DND-41 (cell line): ENCODE measurements around the gene SLC2A4RG.

Source experiments
- ATAC-seq: fragments of 200-7000 bp; cut with Tn5 transposase; 3 replicates; pipeline ENCODE4 v1.9.1; 2021; ENCODE audit warnings: low read depth; ENCODE audit not compliant: insufficient read depth
- DNase-seq: peaks from one replicate; pipeline ENCODE4 v3.0.0-alpha.2; 2020
- H2AFZ ChIP-seq: 2 replicates; pipeline ENCODE4 v1.6.0; 2012; ENCODE audit warnings: low read depth, low read length
- H3K27ac ChIP-seq: 2 replicates; pipeline ENCODE4 v1.5.1; 2012; ENCODE audit warnings: low read length, inconsistent platforms
- H3K27me3 ChIP-seq: fragments of 200-600 bp; sonication (generic); 2 replicates; pipeline ENCODE4 v1.6.0; 2012; ENCODE audit warnings: low read length, mild to moderate bottlenecking, inconsistent platforms; ENCODE audit not compliant: insufficient read depth, poor library complexity
- H3K36me3 ChIP-seq: 2 replicates; pipeline ENCODE4 v1.5.1; 2012; ENCODE audit warnings: low read length, inconsistent platforms; ENCODE audit not compliant: insufficient read depth
- H3K4me1 ChIP-seq: 2 replicates; pipeline ENCODE4 v1.5.1; 2012; ENCODE audit warnings: mild to moderate bottlenecking, low read length; ENCODE audit not compliant: insufficient read depth
- H3K4me2 ChIP-seq: 2 replicates; pipeline ENCODE4 v1.6.0; 2012; ENCODE audit warnings: mild to moderate bottlenecking, moderate library complexity, low read length, inconsistent platforms; ENCODE audit not compliant: insufficient read depth
- H3K4me3 ChIP-seq, 2 experiments: fragments of 200-600 bp in 1 of 2; shearing (Covaris generic) in 1 of 2; 2 replicates each; pipeline ENCODE4 v1.5.1; 2012 to 2016; ENCODE audit warnings: inconsistent platforms in 2 of 2, low read length in 2 of 2, mild to moderate bottlenecking in 2 of 2, low read depth in 1 of 2, moderate library complexity in 1 of 2
- H3K79me2 ChIP-seq: 2 replicates; pipeline ENCODE4 v1.6.0; 2012; ENCODE audit warnings: low read length, inconsistent platforms; ENCODE audit not compliant: insufficient read depth
- H3K9ac ChIP-seq: 2 replicates; pipeline ENCODE4 v1.6.0; 2012; ENCODE audit warnings: low read depth, mild to moderate bottlenecking, inconsistent platforms, low read length, moderate library complexity
- H3K9me3 ChIP-seq: 2 replicates; pipeline ENCODE4 v1.5.1; 2012; ENCODE audit warnings: low read length, moderate library complexity, mild to moderate bottlenecking, inconsistent platforms; ENCODE audit not compliant: insufficient read depth, severe bottlenecking
- H4K20me1 ChIP-seq: 2 replicates; pipeline ENCODE4 v1.6.0; 2012; ENCODE audit warnings: low read length; ENCODE audit not compliant: insufficient read depth
- CTCF ChIP-seq: IDR thresholded peaks from 2 replicates; pipeline ENCODE4 v1.5.1; 2012; ENCODE audit warnings: borderline replicate concordance, low read length, moderate library complexity, mild to moderate bottlenecking; ENCODE audit not compliant: poor library complexity, severe bottlenecking; ENCODE audit errors: extremely low read depth
- EZH2 ChIP-seq: IDR thresholded peaks from 3 replicates; pipeline ENCODE4 v1.6.1; 2012; ENCODE audit warnings: borderline replicate concordance, low read depth, mild to moderate bottlenecking, moderate library complexity, low read length, inconsistent platforms; ENCODE audit not compliant: severe bottlenecking

The SLC2A4RG gene

GRCh38 chr20:63708301-63709148 lies 31.1 kb upstream of the SLC2A4RG start:
- no peaks in the 10 kb centered on the region for H3K9me3 ChIP-seq
- ATAC-seq (no peak; the same call in 2 of the 3 replicates), DNase-seq (no peak)
- no peaks in the 10 kb centered on the region for H3K27me3 ChIP-seq
- TF ChIP-seq EZH2 (no peak), CTCF (no peak)
- H2AFZ ChIP-seq = peak overlapping the region; percentile 63; the same call in 1 of the 2 replicates
- peak overlapping the region; percentile 81 for H3K9ac ChIP-seq
- H3K27ac ChIP-seq = peak overlapping the region; percentile 59
- peaks cover 51% of the 10 kb centered on the region for H4K20me1 ChIP-seq
- peaks cover 88% of the 10 kb centered on the region for H3K79me2 ChIP-seq
- peaks cover 86% of the 10 kb centered on the region for H3K36me3 ChIP-seq
- peak overlapping the region; percentile 97 for H3K4me2 ChIP-seq
- peak overlapping the region; percentile 59 to 84; a peak in 3 of 4 replicates for H3K4me3 ChIP-seq
- H3K4me1 ChIP-seq = peaks cover 48% of the 10 kb centered on the region

GRCh38 chr20:63709149-63709527 lies 30.4 kb upstream of the SLC2A4RG start:
- peak overlapping the region; percentile 81 for H3K9ac ChIP-seq

GRCh38 chr20:63711085-63711645 lies 28.4 kb upstream of the SLC2A4RG start:
- Histone ChIP-seq H3K4me3 (0 out of 4 replicates have a peak overlapping the region, but pooled peaks of 1 of the 2 experiments have one; percentile 1), H3K36me3 (peaks cover 85% of the 10 kb centered on the region), H3K9ac (no peak overlapping the region), H3K9me3 (peaks cover 6% of the 10 kb centered on the region), H3K4me1 (peaks cover 38% of the 10 kb centered on the region), H3K27me3 (no peaks in the 10 kb centered on the region), H3K27ac (no peak overlapping the region), H4K20me1 (peaks cover 29% of the 10 kb centered on the region), H3K4me2 (0 out of 2 replicates have a peak overlapping the region, but pooled peaks have one; percentile 1), H2AFZ (no peak overlapping the region), H3K79me2 (peaks cover 98% of the 10 kb centered on the region)
- no peak for ATAC-seq
- no peak for DNase-seq
- TF ChIP-seq EZH2 (no peak), CTCF (no peak)

More at GRCh38 chr20:63709149-63709527, 30.4 kb upstream of the SLC2A4RG start:
- peaks cover 86% of the 10 kb centered on the region for H3K36me3 ChIP-seq
- H3K4me3 ChIP-seq = peak overlapping the region in 1 of 2 experiments; percentile 84; a peak in 3 of 4 replicates
- H3K27ac ChIP-seq = no peak overlapping the region
- H3K4me1 ChIP-seq = peaks cover 48% of the 10 kb centered on the region
- peaks cover 94% of the 10 kb centered on the region for H3K79me2 ChIP-seq
- H4K20me1 ChIP-seq = peaks cover 45% of the 10 kb centered on the region
- H3K27me3 ChIP-seq = no peaks in the 10 kb centered on the region
- peak overlapping the region; percentile 97 for H3K4me2 ChIP-seq
- no peak for TF ChIP-seq CTCF
- TF ChIP-seq EZH2 = no peak
- ATAC-seq (no peak), DNase-seq (no peak)
- no peaks in the 10 kb centered on the region for H3K9me3 ChIP-seq
- H2AFZ ChIP-seq = no peak overlapping the region
